GM21367 (cell line): ENCODE results near the gene RPRD1A.
A peak's percentile ranks its signal among the peaks of the same experiment; 100 is the strongest.
"Not testable (repeated sequence)": the region's sequence is repeated elsewhere in the genome, so short reads cannot be mapped to it uniquely, and the experiment has no call there.

Source experiments
- ATAC-seq: cut with Tn5 transposase; IDR thresholded peaks from one replicate; pipeline ENCODE4 v1.9.1; 2021; ENCODE audit not compliant: unreplicated experiment

Gene RPRD1A, protein sequence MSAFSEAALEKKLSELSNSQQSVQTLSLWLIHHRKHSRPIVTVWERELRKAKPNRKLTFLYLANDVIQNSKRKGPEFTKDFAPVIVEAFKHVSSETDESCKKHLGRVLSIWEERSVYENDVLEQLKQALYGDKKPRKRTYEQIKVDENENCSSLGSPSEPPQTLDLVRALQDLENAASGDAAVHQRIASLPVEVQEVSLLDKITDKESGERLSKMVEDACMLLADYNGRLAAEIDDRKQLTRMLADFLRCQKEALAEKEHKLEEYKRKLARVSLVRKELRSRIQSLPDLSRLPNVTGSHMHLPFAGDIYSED

DNA sequence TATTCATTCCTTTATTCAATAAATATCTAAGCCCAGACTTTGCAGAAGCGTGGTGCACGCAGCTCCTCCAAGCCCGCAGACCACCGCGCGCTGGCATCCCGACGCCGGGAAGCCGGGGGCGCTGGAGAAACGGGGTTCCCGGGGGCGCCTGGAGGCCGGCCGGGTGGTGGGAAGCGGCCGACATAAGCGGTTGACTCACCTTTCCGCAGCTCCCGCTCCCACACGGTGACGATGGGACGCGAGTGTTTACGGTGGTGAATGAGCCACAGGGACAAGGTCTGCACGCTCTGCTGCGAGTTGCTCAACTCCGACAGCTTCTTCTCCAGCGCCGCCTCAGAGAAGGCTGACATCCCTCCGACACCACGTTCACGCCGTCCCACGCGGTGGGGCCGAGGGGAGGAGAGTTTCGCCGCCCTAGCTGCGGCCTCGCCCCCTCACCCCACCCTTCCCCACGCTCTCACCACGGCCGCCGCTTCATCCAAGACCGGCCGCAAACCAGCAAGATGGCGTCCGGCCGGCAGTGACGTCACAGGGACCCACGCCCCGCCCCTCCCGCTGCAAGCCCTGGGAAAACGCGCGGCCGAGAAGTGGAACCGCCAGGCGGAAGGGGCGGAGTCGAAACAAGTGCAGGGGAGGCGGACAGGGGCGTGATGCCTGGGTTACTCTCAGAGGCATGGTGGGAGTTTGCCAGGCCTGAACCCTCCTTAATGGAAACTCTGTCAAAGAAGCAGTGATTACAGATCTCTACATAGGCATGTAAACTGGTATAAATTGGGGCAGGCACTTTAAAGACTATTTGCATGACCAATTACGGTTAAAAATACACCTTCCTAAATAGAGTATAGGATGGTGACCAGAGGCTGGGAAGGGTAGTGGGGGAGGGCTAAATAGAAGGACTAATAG lies at the start of gene RPRD1A:
TSS of gene RPRD1A (minus strand) at position 505 of the 903 bp plus-strand sequence. CDS start at position 350, 155 bp downstream.
- ATAC-seq: peak; percentile 95

DNA sequence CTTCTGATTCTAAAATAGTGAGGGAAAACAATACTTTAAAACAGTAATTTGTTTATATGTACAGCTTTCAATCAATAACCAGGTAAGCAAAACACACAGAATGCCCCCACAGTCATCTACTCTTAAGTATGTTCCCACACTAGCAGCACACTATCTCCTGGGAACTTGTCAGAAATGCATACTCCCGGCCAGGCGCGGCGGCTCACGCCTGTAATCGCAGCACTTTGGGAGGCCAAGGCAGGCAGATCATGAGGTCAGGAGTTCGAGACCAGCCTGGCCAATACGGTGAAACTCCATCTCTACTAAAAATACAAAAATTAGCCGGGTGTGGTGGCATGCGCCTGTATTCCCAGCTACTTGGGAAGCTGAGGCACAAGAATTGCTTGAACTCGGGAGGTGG lies 49.4 kb upstream of the RPRD1A start:
- not testable (repeated sequence) for ATAC-seq

DNA sequence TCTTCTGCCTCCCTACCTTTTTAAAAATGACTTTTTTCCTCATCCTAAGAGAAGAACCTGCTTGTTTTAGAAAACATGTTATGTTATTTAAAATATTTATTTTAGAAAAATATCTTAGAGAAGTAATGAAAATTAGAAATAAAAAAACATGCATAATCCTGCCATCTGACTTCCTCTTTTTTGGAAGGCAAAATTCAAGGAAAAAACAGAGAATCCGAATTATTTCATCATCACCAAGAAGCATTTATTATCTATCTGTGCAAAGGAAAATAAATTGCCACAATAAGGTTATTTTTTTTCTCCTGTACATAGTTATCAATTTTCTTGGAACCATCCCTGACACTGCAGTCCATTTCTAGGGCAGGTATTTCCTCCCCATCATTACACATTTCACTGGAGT lies 47.4 kb upstream of the RPRD1A start:
- no peak for ATAC-seq

DNA sequence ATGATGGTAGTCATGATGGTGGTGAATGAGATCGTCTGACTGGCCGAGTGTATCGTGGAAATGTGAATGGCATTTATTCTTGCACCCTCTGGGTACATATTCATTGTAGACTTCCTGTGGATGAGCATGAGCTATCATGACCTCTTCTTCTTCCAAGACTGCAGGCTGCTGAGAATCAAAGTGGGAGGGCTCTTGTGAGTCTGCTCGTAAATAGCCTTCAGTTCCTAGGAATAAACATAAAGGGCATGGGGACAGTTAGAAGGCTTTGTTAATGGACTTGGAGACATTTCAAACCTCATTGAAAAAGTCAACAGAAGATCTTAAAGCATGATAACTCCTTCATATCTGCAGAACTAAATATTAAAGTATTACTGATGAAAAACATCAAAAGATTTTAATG lies 46.9 kb upstream of the RPRD1A start:
- no peak for ATAC-seq

DNA sequence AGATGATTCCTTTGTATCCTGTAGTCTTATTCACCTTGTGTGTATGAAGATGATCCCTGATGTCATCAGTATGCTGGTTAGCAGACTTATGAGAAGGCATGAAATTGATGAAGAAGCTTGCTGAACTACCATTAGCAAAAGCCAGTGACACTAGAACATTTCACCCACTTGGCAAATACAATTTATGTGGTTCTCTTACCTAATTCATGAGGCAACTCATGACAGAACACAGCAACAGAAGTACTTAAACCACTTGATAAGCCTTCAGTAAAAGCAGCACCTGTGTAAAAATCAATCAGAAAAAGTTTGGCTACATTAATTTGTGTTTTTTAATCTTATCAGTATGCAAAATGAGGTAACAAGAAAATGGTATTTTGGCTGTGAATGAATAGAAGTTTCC lies 44.9 kb upstream of the RPRD1A start:
- ATAC-seq: no peak

DNA sequence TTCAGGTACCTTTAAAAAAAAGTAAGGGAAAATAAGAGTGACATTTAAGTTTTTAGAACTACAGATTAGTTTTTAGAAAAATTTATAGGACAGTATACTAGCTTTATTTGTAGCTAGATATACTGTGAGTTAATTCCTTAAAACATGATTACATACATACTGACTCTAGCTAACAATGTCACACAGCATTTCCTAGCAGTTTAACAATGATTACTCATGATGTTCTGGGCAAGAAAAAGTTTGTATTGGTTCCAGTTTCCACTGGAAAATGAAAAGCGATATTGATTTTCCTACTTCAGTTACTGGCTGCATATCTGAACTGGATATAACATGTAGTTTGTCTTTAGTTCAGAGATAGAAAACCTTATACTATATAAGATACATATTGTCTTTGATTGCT lies 42.4 kb upstream of the RPRD1A start:
- ATAC-seq: no peak

DNA sequence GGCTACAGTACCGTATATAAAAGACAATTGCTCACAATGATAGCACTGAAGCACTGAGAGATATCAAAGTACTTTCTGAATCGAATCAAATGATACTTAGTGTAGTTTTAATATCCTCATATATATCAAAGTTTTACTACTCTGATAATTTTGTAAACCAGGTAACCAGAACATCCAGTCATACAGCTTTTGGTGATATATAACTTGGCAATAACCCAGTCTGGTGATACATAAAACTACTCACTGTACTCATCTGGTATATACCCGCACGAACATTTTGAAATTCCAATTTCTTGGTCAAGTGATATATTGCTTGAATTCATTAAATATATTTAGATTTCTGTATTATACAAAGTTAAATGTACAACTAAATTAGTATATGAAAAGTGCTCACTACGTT lies 41.2 kb upstream of the RPRD1A start:
- ATAC-seq: no peak

DNA sequence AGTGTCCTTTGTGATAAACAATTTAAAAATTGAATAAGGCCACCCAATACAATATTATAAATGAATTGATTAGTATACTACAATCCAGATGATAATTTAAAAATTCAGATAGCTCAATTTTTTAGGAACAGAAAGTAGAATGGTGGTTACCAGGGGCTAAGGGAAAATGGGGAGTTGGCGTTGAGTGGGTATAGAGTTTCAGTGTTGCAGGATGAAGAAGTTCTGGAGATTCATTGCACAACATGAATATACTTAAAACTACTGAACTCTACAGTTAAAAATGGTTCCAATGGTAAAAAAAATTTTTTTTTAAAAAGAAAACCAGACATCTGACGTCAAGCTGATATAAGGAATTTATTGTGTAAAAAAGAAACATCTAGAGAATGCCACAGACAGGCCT lies 40.8 kb upstream of the RPRD1A start:
- ATAC-seq: no peak

DNA sequence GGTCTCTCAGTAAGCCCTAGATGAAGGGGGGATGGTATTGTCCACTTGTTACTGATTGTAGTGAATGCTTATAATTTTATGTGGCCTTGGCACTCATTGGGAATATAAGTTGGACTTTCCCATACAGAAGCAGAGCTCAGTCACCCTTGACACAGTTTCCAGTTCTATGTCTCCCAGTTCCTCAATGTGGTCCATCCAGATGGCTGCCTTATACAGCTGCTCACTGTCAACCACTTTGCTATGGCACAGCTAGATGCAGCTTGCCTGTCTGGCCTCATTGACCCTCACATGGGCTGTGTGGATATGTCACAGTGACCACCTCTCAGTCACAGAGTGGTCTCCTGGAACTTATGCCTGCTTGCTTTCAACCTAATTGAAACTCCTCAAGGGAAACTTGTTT lies 40.1 kb upstream of the RPRD1A start:
- ATAC-seq: no peak

DNA sequence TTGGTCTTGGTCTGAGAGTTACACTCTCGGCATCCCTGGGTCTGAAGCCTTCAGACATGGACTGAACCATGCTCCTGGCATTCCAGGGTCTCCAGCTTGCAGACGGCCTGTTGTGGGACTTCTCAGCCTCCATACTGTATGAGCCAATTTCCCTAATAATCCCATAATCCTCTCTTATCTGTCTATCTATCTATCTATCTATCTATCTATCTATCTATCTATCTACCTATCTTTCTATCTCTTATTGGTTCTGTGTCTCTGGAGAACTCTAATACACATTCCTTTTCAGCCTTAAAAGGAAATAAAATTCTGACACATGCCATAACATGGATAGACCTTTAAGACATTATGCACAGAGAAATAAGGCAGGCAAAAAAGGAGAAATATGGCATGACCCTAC lies 37.4 kb upstream of the RPRD1A start:
- no peak for ATAC-seq

DNA sequence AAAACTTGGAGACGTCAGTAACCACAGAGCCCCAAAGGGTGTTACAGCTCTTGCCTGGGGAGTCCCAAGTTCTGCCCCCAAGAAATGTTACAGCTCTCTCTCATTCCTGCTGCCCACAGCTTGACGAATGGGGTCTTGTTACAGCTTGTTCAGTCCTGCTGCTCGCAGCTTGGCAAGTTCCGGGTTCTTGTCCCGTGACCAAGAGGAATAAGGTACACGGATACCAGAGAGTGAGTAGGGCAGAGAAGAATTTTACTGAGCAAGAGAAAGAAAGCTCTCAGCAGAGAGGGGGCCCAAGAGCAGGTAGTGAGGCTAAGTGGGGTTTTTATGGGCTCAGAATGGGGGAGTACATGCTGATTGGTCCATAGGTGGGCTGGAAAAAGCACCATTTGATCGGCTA lies 34.6 kb upstream of the RPRD1A start:
- no peak for ATAC-seq

DNA sequence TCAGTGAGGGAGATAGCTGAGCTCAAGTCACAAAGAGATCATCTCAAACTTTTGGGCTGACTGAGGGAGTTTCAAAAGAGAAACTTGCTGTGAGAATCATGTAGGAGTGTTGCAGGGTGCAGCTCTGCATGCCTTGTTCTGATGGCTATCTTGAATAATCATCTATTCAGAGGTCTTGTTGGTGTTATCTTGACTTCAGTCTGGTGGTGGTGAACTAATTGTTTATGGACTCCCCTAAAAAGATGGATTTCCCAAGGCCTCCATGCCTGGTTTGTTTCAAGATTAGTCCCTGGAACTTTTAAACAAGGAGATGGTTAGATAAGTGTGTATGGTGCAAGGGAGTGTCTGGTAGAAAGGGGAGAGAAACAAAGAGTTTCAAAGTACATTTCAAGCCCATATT lies 32.0 kb upstream of the RPRD1A start:
- no peak for ATAC-seq

DNA sequence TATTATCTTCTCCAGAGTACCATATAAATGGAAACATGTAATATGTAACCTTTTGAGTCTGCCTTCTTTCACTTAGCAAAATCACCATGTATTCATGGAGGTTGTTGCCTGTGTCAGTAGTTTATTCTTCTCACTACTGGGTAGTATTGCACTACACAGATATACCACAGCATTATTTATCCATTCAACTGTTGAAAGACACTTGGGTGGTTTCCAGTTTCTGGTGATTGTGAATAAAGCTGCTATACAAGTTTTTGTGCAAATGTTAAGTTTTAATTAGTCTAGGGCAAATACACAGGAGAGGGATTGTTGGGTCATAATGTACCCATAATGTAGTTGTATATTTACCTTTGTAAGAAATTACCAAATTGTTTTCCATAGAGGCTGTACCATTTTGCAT lies 29.6 kb upstream of the RPRD1A start:
- ATAC-seq: no peak

DNA sequence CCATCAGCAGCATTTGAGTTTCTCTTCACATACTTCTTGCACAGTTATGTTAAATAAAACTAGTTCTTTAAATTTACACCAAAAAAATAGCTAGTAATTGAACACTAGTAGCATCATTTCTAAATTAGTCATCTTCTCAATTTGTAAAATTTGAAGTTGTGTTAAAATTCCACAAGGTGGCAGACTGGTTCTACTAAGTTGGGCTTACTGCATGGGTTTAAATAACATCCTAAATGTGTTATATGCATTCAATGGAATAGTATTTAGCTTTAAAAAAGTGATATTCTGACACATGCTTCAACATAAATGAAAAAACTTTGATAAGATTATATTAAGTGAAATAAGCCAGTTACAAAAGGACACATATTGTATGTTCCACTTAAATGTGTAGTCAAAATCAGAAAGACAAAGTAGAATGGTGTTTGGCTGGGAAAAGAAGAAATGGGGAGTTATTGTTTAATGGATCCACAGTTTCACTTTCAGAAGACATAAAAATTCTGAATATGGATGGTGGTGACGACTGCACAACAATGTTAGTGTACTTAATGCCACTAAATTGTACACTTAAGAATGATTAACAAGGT lies 28.7 kb upstream of the RPRD1A start:
- ATAC-seq: peak; percentile 44

DNA sequence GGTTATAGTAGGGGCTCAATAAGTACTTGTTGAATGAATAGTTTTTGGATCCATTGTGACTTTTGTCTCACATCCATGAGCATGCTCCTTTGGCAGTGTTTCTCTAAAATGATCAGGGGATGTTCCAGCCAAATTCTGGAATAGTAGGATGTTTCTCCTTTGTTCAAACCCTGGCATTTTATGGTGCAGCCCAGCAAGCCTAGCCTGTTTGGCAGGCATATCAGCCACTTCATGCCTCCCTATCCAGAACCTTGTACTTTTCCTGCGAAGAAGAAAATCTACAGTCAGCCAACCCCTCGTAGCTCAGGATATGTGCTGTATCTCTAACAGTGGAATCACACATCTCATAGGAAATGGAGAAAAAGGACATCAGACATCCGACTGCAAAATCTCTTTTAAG lies 27.1 kb upstream of the RPRD1A start:
- no peak for ATAC-seq

DNA sequence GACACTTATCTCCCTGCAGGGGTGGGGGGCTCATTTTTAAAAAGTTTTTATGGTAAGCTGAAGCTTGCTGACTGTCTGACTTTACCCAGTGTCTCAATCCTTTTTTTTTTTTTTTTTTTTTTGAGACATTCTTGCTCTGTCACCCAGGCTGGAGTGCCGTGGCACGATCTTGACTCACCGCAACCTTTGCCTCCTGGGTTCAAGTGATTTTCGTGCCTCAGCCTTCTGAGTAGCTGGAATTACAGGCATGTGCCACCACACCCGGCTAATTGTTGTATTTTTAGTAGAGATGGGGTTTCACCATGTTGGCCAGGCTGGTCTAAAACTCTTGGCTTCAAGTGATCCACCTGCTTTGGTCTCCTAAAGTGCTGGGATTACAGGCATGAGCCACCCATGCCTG lies 24.8 kb upstream of the RPRD1A start:
- ATAC-seq: not testable (repeated sequence)

DNA sequence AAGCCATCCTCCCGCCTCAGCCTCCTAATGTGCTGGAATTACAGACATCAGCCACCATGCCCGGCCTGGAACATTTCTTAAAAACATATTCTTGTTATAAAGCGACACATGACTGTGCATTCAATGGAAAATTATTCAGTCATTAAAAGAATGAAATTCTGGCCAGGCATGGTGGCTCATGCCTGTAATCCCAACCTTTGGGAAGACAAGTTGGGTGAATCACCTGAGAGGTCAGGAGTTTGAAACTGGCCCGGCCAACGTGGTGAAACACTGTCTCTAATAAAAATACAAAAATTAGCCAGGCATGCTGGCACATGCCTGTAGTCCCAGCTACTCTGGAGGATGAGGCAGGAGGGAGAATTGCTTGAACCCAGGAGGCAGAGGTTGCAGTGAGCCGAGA lies 21.6 kb upstream of the RPRD1A start:
- no peak for ATAC-seq

DNA sequence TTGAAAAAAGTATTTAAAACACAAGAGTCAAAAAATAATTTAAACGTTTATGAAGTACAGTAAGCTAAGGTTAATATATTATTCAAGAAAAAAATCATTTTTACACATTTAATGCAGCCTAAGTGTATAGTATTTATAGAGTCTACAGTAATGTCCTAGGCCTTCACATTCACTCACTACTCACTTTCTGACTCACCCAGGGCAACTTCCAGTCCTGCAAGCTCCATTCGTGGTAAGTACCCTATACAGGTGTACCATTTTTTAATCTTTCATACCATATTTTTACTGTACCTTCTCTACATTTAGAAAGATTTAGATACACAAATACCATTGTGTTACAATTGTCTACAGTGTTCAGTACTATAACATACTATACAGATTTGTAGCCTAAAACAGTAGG lies 20.9 kb upstream of the RPRD1A start:
- ATAC-seq: no peak

DNA sequence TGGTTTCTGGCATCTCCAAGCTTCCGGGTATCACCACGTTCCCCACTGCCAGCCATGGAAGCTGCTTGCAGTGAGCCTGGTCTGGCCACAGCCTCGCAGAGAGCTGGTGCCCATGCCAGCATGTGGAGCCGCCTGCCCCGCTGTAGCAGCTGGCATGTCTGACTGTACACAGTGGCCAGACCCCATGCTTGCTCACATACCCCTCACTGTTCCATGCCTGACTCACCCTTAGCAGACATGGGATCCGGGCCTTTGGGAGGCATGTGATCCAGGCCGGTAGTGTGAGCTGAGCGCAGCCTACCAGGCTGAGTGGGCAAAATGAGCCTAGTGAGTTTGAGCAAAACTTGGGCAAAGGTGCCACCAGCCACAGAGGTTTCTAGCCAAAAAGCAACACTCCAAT lies 18.8 kb upstream of the RPRD1A start:
- no peak for ATAC-seq

DNA sequence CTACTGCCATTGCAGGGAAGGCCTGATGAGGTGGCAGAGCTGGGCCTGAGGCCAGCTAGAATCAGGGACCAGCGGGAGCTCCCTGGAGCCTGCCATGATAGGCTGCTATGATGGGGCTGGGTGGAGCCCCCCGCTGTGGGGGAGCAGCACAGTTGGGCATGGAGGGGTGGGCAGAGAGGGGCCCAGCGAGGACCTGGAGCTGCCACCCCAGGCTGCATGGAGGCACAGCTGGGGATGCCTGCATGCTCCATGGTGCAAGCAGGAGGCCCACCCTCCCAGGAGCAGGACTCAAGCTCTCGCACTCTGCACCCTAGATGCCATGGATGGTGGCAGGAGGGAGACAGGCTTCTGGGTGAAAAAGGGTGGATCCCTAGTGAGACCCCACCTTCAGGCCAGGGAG lies 17.8 kb upstream of the RPRD1A start:
- ATAC-seq: no peak

DNA sequence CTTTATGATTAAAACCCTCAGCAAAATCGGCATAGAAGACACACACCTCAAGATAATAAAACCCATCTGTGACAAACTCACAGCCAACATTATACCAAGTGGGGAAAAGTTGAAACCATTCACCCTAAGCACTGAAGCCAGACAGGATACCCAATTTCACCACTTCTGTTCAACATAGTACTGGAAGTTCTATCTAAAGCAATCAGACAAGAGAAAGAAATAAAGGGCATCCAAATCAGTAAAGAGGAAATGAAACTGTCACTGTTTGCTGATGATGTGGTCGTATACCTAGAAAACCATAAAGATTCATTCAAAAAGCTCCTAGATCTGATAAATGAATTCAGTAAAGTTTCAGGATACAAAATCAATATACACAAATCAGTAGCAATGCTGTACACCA lies 16.4 kb upstream of the RPRD1A start:
- peak; percentile 52 for ATAC-seq

DNA sequence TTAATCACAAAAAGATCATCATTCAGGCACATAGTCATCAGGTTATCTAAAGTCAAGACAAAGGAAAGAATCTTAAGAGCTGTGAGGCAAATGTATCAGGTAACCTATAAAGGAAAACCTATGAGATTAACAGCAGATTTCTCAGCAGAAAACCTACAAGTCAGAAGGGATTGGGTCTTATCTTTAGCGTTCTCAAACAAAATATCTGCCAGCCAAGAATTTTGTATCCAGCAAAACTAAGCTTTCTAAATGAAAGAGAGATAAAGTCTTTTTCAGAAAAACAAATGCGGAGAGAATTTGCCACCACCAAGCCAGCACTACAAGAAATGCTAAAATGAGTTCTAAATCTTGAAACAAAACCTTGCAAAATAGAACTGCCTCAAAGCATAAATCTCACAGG lies 13.8 kb upstream of the RPRD1A start:
- not testable (repeated sequence) for ATAC-seq
